BE2C (cell line): ENCODE data around the gene SDF4.

ENCODE experiments used
- DNase-seq: peaks from one replicate; pipeline ENCODE4 v3.0.0-alpha.2; 2020
- H3K27me3 ChIP-seq: fragments of 250-450 bp; sonication (Bioruptor Pico); 2 replicates; pipeline ENCODE4 v1.5.1; 2020; ENCODE audit warnings: mild to moderate bottlenecking
- H3K36me3 ChIP-seq: fragments of 250-450 bp; sonication (Bioruptor Pico); 2 replicates; pipeline ENCODE4 v1.5.1; 2020; ENCODE audit warnings: mild to moderate bottlenecking
- H3K4me1 ChIP-seq: fragments of 250-450 bp; sonication (Bioruptor Pico); 2 replicates; pipeline ENCODE4 v1.5.1; 2020
- H3K4me3 ChIP-seq: 2 replicates; pipeline ENCODE4 v1.5.1; 2011; ENCODE audit warnings: low read depth, low read length
- H3K9me3 ChIP-seq: fragments of 250-450 bp; sonication (Bioruptor Pico); 2 replicates; pipeline ENCODE4 v1.5.1; 2020
- TF ChIP-seq, protein P1 (sequence below): IDR thresholded peaks from 2 replicates; pipeline ENCODE4 v1.5.1; 2012; ENCODE audit warnings: mild to moderate bottlenecking, low read depth, low read length

SDF4 gene

DNA sequence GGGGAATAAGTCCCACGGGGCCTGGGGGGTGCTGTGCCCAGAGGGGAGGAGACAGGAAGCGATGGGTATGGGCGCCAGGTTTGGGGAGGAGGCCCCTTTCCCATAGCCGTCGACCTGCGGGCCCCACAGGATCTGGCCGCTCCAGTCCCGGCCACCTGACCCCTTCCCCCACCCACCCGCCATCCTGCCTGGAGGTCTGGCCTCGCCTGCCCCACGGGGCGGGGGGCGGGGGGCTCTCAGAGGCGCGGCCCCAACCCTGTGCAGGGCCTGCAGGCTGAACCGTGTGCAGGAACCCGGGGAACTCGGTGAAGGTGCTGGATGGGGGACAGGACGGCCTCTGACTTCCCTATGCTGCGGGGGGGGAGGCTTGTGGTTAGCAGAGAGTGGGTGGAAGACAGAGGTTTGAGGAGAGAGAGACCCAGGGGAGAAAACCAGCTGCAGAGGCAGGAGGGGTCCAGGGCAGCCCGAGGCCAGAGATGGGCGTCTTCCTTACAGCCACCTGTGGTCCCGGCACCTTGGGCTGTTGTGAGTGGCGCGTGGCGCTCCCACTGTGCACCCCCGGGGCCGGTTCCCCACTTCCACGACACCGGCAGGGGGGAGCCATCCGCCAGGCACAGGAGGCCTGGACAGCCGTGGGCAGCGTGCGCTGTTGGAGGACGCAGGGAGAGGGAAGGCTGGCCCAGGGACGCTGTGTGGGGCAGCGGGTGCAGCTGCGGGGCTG lies 22.9 kb downstream of the SDF4 start:
- H3K4me3 ChIP-seq: no peak overlapping the region
- TF ChIP-seq, protein P1, sequence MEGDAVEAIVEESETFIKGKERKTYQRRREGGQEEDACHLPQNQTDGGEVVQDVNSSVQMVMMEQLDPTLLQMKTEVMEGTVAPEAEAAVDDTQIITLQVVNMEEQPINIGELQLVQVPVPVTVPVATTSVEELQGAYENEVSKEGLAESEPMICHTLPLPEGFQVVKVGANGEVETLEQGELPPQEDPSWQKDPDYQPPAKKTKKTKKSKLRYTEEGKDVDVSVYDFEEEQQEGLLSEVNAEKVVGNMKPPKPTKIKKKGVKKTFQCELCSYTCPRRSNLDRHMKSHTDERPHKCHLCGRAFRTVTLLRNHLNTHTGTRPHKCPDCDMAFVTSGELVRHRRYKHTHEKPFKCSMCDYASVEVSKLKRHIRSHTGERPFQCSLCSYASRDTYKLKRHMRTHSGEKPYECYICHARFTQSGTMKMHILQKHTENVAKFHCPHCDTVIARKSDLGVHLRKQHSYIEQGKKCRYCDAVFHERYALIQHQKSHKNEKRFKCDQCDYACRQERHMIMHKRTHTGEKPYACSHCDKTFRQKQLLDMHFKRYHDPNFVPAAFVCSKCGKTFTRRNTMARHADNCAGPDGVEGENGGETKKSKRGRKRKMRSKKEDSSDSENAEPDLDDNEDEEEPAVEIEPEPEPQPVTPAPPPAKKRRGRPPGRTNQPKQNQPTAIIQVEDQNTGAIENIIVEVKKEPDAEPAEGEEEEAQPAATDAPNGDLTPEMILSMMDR: no peak
- no peaks in the 10 kb centered on the region for H3K4me1 ChIP-seq
- H3K9me3 ChIP-seq: no peaks in the 10 kb centered on the region
- peak; percentile 13 for DNase-seq
- H3K36me3 ChIP-seq: no peaks in the 10 kb centered on the region
- peaks cover 20% of the 10 kb centered on the region for H3K27me3 ChIP-seq

DNA sequence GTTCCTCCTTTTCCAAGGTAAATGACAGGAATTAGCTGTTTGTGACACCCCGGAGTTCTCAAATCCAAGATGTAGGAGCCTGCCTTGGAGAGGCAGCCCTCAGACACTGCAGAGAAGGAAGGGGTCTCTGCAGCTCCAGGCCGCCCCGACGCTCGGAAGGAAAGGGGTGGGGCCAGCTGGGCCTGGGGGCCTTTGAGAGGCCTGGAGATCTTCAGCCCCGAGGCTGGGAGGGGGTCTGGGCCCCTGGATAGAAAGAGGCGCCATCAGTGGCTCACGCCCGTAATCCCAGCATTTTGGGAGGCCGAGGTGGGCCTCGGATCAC lies 24.3 kb downstream of the SDF4 start:
- Histone ChIP-seq H3K4me1 (no peaks in the 10 kb centered on the region), H3K27me3 (peaks cover 20% of the 10 kb centered on the region), H3K9me3 (no peaks in the 10 kb centered on the region), H3K36me3 (no peaks in the 10 kb centered on the region), H3K4me3 (no peak overlapping the region)
- no peak for DNase-seq
- TF ChIP-seq, protein P1: no peak

DNA sequence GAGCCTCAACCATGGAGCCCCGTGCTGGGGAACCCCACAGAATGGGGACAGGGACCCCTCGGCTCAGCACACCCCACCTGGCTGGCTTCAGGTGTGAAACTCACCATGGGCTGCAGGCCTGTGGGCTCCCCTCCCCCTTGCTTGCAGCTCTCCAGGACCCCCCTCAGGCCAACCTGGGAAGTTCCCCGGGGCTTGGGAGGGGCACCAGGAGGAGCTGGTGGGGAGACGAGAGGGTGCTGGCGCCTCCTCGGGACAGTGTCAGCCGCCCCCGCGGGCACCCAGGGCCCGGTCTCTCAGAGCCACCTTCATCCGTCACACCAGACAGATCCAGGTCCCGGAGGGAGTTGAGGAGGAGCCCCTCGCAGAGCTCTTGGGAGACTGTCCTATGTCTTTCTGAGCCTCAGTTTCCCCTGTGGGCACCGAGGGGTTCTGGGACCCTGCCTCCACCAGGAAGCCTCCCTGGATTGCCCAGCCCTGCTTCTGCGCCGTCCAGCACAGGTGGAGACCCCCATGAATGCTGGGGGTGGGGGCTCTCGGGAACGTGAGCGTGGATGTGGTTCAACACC lies 24.8 kb downstream of the SDF4 start:
- TF ChIP-seq, protein P1: no peak
- Histone ChIP-seq H3K27me3 (peaks cover 20% of the 10 kb centered on the region), H3K4me3 (no peak overlapping the region), H3K9me3 (no peaks in the 10 kb centered on the region), H3K4me1 (no peaks in the 10 kb centered on the region), H3K36me3 (no peaks in the 10 kb centered on the region)
- DNase-seq: peak; percentile 12

DNA sequence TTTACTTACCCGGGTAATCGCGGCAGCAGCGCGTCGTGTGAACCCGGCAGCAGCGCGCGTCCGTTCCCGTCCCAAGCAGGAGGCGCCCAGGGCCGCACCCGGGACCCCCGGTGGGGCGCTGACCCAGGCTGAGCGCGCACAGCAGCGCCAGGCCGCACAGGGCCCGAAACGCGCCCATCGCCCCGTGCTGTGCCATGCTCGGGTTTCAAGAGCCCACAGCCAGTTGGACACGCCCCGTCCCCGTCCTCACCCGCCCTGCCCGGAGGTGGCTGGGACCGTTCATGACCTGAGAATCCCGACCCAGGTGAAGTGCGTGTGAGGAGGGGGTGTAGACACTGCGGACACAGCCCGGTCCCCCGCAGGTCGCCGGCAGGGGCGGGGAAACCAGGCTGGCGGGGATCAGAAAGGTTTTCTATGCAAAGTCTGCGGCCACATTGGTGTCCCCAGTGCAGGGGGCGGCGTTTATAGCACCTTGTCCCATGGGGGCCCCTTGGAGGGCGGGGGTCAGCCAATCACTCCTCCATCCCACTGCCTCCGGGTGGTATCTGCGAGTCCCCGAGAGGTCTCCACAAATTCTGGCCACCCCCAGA lies 25.3 kb downstream of the SDF4 start, which contains the start of gene TNFRSF18:
Gene TNFRSF18 (minus strand): TSS at position 217 of the 590 bp plus-strand sequence. CDS start 21 bp downstream, at position 196.
- H3K9me3 ChIP-seq: no peaks in the 10 kb centered on the region
- H3K4me3 ChIP-seq: no peak within 1 kb of the TSS
- peaks cover 20% of the 10 kb centered on the region for H3K27me3 ChIP-seq
- DNase-seq: peak; percentile 11
- no peaks in the 10 kb centered on the region for H3K36me3 ChIP-seq
- no peaks in the 10 kb centered on the region for H3K4me1 ChIP-seq
- TF ChIP-seq, protein P1: no peak

DNA sequence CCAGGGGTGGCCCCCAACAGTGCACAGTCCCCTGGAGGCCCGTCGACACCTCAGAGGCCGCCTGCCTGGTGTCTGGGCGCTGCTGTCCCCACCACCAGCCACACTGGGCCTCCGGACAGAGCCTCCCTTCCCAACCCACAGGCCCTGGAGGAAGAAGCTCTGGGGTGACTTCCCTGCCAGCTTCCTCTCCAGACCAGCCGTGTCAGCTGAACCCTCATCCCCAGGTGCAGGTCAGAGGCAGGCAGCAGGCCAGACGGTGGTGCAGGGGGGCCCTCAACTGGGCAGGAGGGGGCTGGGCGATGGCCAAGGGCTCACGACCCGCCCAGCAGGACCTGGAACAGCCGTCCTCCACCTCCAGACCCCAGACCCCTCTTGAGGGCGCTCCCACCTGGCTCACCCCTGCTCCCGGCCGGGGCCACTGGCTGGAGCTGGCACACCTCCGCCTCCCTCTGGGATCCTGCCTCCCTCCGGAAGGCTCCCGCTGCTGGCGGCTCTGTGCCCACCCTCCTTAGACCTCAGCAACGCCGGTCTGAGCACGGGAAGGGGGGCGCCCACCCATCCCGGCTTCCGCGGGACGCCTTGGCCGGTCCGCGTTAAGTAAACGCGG lies 25.9 kb downstream of the SDF4 start:
- no peaks in the 10 kb centered on the region for H3K4me1 ChIP-seq
- H3K4me3 ChIP-seq: no peak overlapping the region
- TF ChIP-seq, protein P1: no peak
- no peaks in the 10 kb centered on the region for H3K36me3 ChIP-seq
- peak; percentile 11 for DNase-seq
- H3K27me3 ChIP-seq: peaks cover 26% of the 10 kb centered on the region
- H3K9me3 ChIP-seq: no peaks in the 10 kb centered on the region
